ENCODE results near the gene CFAP47. TPM values are rescaled to one million over a fixed set of nuclear protein-coding genes. Genes with fewer than 3 reads are reported as not detected.
A peak's percentile ranks its signal among the peaks of the same experiment; 100 is the strongest.
"Not testable (repeated sequence)": the region's sequence is repeated elsewhere in the genome, so short reads cannot be mapped to it uniquely, and the experiment has no call there.

Gene CFAP47
- polyA plus RNA-seq (2013, experiment 1 of 2): 0.07 TPM
- 0.01 TPM for polyA plus RNA-seq (2013, experiment 2 of 2)

DNA sequence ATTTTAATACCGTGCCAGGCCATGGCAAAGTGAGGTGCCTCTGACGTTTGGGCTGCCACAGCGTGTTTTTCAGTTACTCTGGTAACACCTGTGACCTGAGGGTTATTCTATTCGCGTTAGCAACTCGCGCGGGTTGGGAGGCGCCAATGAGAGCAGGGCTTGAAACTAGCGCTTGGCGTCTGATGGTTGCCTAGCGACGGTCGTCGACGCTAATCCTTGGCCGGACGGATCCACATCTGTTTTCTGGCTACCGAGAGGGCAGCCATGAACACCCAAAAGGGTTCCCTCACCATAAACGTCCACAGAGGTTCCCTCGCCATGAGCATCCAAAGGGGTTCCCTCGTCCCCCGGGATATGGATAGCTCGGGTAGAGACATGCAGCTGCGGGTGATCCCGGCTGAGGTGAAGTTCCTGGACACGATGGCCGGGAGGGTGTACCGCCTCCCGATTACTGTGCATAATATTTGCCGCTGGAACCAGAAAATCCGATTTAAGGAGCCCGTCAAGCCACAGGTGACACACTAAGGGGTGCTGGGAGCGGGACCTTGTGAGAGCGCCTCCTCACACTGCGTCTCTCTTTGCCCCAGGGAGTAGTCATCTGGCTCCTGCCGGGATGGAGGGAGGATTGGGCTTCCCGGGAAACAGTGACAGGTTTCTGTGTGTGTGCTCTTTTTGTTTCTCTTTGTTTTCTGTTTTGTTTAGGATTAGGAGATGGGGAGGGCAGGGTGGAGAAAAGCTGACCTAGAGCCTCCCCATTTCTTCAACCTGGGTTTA, at the start of gene CFAP47:
Gene CFAP47, plus strand, starts transcription at position 199 of the 774 bp plus-strand sequence. Its CDS starts 66 bp downstream, at position 265.
- Histone ChIP-seq H3K4me2 (ENCODE audit: low read length) (peak within 1 kb of the TSS; percentile 54), H3K18ac (ENCODE audit: low read length) (no peak within 1 kb of the TSS), H3K4me3 (ENCODE audit: low read length) (peak within 1 kb of the TSS; percentile 25), H4K8ac (ENCODE audit: low read depth, low read length) (no peak within 1 kb of the TSS), H2AK5ac (ENCODE audit: low read length) (no peak within 1 kb of the TSS), H3K9ac (ENCODE audit: low read length) (no peak within 1 kb of the TSS), H2BK120ac (ENCODE audit: low read depth, low read length) (no peak within 1 kb of the TSS), H2BK5ac (ENCODE audit: low read length) (no peak within 1 kb of the TSS), H4K5ac (ENCODE audit: low read length) (no peak within 1 kb of the TSS), H3K4ac (ENCODE audit: low read depth, low read length) (no peak within 1 kb of the TSS), H3K79me1 (ENCODE audit: low read length) (no peaks in the 10 kb centered on the region), H3K27me3 (ENCODE audit: insufficient read depth, low read length, poor library complexity) (no peaks in the 10 kb centered on the region), H3K4me1 (ENCODE audit: control insufficient read depth, low read depth, low read length) (no peaks in the 10 kb centered on the region), H3K36me3 (ENCODE audit: control insufficient read depth, insufficient read depth, low read length) (no peaks in the 10 kb centered on the region), H3K27ac (ENCODE audit: low read depth, low read length) (no peak within 1 kb of the TSS), H3K56ac (ENCODE audit: low read length) (peak within 1 kb of the TSS; percentile 15), H3K23ac (ENCODE audit: low read length) (no peak within 1 kb of the TSS), H2BK15ac (replicated peaks; ENCODE audit: low read depth) (no peak within 1 kb of the TSS), H3K79me2 (ENCODE audit: control insufficient read depth, insufficient read depth, low read length) (no peaks in the 10 kb centered on the region)
- WGBS (ENCODE audit: extremely low coverage, insufficient coverage, low lambda C conversion rate): no CpG with 5 or more reads among the region's 38 CpGs
- DNase-seq: peak; percentile 80

DNA sequence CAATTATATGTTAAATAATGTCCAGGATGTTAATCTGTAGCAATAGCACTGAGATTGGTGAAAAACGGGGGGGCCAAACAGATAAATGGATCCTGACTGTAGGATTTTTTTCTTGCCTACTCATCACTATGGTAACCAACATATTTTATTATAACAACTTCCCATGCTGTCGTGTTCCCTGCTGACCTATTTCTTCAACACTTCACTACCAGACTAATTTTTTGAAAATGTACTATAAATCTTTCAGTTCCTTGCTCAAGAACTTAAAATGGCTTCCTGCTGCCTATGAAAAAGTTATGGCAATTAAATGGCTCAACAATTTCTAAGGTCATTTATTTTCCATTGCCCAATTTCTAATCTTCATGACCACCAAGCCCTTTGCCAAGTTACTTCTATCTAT, 38.9 kb upstream of the CFAP47 start:
- H3K4me1 ChIP-seq (ENCODE audit: control insufficient read depth, low read depth, low read length): no peaks in the 10 kb centered on the region
- WGBS (ENCODE audit: extremely low coverage, insufficient coverage, low lambda C conversion rate): no CpG with 5 or more reads among the region's 2 CpGs
- no peaks in the 10 kb centered on the region for H3K36me3 ChIP-seq (ENCODE audit: control insufficient read depth, insufficient read depth, low read length)
- no peak overlapping the region for H3K56ac ChIP-seq (ENCODE audit: low read length)
- no peak overlapping the region for H3K18ac ChIP-seq (ENCODE audit: low read length)
- no peak for DNase-seq
- no peak overlapping the region for H4K8ac ChIP-seq (ENCODE audit: low read depth, low read length)
- no peak overlapping the region for H4K5ac ChIP-seq (ENCODE audit: low read length)
- no peak overlapping the region for H3K23ac ChIP-seq (ENCODE audit: low read length)
- no peaks in the 10 kb centered on the region for H3K79me2 ChIP-seq (ENCODE audit: control insufficient read depth, insufficient read depth, low read length)
- H3K27ac ChIP-seq (ENCODE audit: low read depth, low read length): no peak overlapping the region
- H3K4me2 ChIP-seq (ENCODE audit: low read length): no peak overlapping the region
- no peak overlapping the region for H2BK5ac ChIP-seq (ENCODE audit: low read length)
- H2BK15ac ChIP-seq (replicated peaks; ENCODE audit: low read depth): no peak overlapping the region
- no peak overlapping the region for H3K9ac ChIP-seq (ENCODE audit: low read length)
- no peak overlapping the region for H2AK5ac ChIP-seq (ENCODE audit: low read length)
- no peaks in the 10 kb centered on the region for H3K27me3 ChIP-seq (ENCODE audit: insufficient read depth, low read length, poor library complexity)
- no peaks in the 10 kb centered on the region for H3K79me1 ChIP-seq (ENCODE audit: low read length)
- no peak overlapping the region for H3K4me3 ChIP-seq (ENCODE audit: low read length)
- no peak overlapping the region for H2BK120ac ChIP-seq (ENCODE audit: low read depth, low read length)
- H3K4ac ChIP-seq (ENCODE audit: low read depth, low read length): no peak overlapping the region

DNA sequence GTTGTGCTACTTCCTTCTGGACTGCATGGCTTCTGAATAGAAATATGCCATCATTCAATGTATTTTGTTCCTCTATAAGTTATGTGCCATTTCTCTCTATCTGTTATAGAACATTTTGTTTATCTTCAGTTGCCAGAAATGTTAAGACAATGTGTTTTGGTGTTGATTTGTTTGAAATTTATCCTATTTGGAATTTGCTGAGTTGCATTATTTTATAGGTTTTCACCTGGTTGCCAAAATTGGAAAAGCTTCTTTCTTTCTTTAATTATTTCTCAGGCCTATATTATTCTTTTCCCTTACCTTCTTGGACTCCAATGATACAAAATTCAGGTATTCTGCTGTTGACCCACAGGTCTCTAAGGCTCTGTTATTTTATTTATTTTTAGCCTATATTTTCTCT, 33.4 kb upstream of the CFAP47 start:
- Histone ChIP-seq H3K4ac (ENCODE audit: low read depth, low read length) (no peak overlapping the region), H2BK120ac (ENCODE audit: low read depth, low read length) (no peak overlapping the region), H3K4me3 (ENCODE audit: low read length) (no peak overlapping the region), H3K79me2 (ENCODE audit: control insufficient read depth, insufficient read depth, low read length) (no peaks in the 10 kb centered on the region), H2AK5ac (ENCODE audit: low read length) (no peak overlapping the region), H2BK15ac (replicated peaks; ENCODE audit: low read depth) (no peak overlapping the region), H3K18ac (ENCODE audit: low read length) (no peak overlapping the region), H3K79me1 (ENCODE audit: low read length) (no peaks in the 10 kb centered on the region), H3K27me3 (ENCODE audit: insufficient read depth, low read length, poor library complexity) (no peaks in the 10 kb centered on the region), H3K9ac (ENCODE audit: low read length) (no peak overlapping the region), H4K8ac (ENCODE audit: low read depth, low read length) (no peak overlapping the region), H3K56ac (ENCODE audit: low read length) (no peak overlapping the region), H3K36me3 (ENCODE audit: control insufficient read depth, insufficient read depth, low read length) (no peaks in the 10 kb centered on the region), H4K5ac (ENCODE audit: low read length) (no peak overlapping the region), H3K23ac (ENCODE audit: low read length) (no peak overlapping the region), H3K27ac (ENCODE audit: low read depth, low read length) (no peak overlapping the region), H2BK5ac (ENCODE audit: low read length) (no peak overlapping the region), H3K4me2 (ENCODE audit: low read length) (no peak overlapping the region), H3K4me1 (ENCODE audit: control insufficient read depth, low read depth, low read length) (no peaks in the 10 kb centered on the region)
- no peak for DNase-seq

DNA sequence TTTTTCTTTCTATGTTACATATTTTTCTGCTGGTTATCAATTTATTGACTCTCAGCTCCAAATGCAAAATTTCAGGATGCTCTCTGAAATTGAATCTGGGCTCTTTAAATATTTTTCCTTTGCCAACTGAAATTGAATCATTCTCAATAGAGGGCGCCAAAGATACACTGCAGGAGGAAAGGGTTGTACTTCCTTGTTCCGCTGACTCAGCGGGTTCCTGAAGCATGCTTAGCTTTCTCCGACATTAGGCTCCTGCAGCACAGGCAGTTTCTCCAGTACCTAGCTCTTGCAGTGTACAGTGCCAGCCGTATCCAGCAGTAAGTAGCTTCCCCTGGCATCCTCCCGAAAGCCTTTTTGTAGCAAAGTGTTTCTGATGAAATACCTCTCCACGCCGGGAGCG, 28.8 kb upstream of the CFAP47 start:
- no peak overlapping the region for H4K8ac ChIP-seq (ENCODE audit: low read depth, low read length)
- H3K4me2 ChIP-seq (ENCODE audit: low read length): no peak overlapping the region
- no peak overlapping the region for H2BK15ac ChIP-seq (replicated peaks; ENCODE audit: low read depth)
- no peaks in the 10 kb centered on the region for H3K36me3 ChIP-seq (ENCODE audit: control insufficient read depth, insufficient read depth, low read length)
- peak; percentile 75 for DNase-seq
- H3K79me1 ChIP-seq (ENCODE audit: low read length): no peaks in the 10 kb centered on the region
- no peak overlapping the region for H4K5ac ChIP-seq (ENCODE audit: low read length)
- H3K27me3 ChIP-seq (ENCODE audit: insufficient read depth, low read length, poor library complexity): no peaks in the 10 kb centered on the region
- H2AK5ac ChIP-seq (ENCODE audit: low read length): no peak overlapping the region
- no peaks in the 10 kb centered on the region for H3K4me1 ChIP-seq (ENCODE audit: control insufficient read depth, low read depth, low read length)
- H2BK5ac ChIP-seq (ENCODE audit: low read length): no peak overlapping the region
- no peak overlapping the region for H3K4ac ChIP-seq (ENCODE audit: low read depth, low read length)
- H3K79me2 ChIP-seq (ENCODE audit: control insufficient read depth, insufficient read depth, low read length): no peaks in the 10 kb centered on the region
- no CpG with 5 or more reads among the region's 9 CpGs for WGBS (ENCODE audit: extremely low coverage, insufficient coverage, low lambda C conversion rate)
- no peak overlapping the region for H3K4me3 ChIP-seq (ENCODE audit: low read length)
- H3K9ac ChIP-seq (ENCODE audit: low read length): no peak overlapping the region
- H3K27ac ChIP-seq (ENCODE audit: low read depth, low read length): no peak overlapping the region
- no peak overlapping the region for H2BK120ac ChIP-seq (ENCODE audit: low read depth, low read length)
- no peak overlapping the region for H3K56ac ChIP-seq (ENCODE audit: low read length)
- no peak overlapping the region for H3K18ac ChIP-seq (ENCODE audit: low read length)
- H3K23ac ChIP-seq (ENCODE audit: low read length): no peak overlapping the region

DNA sequence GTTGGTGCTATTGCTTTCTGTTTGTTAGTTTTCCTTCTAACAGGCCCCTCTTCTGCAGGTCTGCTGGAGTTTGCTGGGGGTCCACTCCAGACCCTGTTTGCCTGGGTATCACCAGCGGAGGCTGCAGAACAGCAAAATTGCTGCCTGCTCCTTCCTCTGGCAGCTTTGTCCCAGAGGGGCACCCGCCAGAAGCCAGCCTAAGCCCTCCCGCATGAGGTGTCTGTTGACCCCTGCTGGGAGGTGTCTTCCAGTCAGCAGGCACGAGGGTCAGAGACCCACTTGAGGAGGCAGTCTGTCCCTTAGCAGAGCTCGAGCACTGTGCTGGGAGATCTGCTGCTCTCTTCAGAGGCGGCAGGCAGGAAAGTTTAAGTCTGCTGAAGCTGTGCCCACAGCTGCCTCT, 67.3 kb downstream of the CFAP47 start:
- not testable (repeated sequence) for H3K4me1 ChIP-seq (ENCODE audit: control insufficient read depth, low read depth, low read length); H3K36me3 ChIP-seq (ENCODE audit: control insufficient read depth, insufficient read depth, low read length); H3K79me2 ChIP-seq (ENCODE audit: control insufficient read depth, insufficient read depth, low read length); H3K4me3 ChIP-seq (ENCODE audit: low read length); H4K5ac ChIP-seq (ENCODE audit: low read length); H3K23ac ChIP-seq (ENCODE audit: low read length); H3K4me2 ChIP-seq (ENCODE audit: low read length); H4K8ac ChIP-seq (ENCODE audit: low read depth, low read length); H3K27me3 ChIP-seq (ENCODE audit: insufficient read depth, low read length, poor library complexity); H2AK5ac ChIP-seq (ENCODE audit: low read length); H2BK120ac ChIP-seq (ENCODE audit: low read depth, low read length); DNase-seq; H2BK5ac ChIP-seq (ENCODE audit: low read length); H2BK15ac ChIP-seq (replicated peaks; ENCODE audit: low read depth); H3K18ac ChIP-seq (ENCODE audit: low read length); H3K27ac ChIP-seq (ENCODE audit: low read depth, low read length); H3K56ac ChIP-seq (ENCODE audit: low read length); H3K4ac ChIP-seq (ENCODE audit: low read depth, low read length); H3K79me1 ChIP-seq (ENCODE audit: low read length); H3K9ac ChIP-seq (ENCODE audit: low read length)
- WGBS (ENCODE audit: extremely low coverage, insufficient coverage, low lambda C conversion rate): no CpG with 5 or more reads among the region's 6 CpGs

DNA sequence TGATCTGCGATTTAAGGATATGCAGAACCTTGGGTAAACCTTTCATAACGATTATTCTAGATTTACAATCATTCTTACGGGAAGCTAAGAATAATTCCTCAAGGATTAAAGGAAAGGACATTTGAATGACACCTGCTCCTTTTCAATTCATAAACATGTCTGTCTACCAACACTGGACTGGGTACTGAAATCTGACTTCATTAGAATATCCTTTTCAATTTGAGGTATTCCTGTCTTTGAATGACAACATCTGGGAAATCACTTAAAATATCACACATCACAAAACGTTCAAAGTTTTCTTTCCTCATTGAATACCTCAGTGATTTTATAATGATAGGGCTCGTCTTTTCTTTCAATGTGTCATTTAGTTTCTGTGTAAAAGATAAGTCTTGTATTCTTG, 87.7 kb downstream of the CFAP47 start:
- no peak overlapping the region for H4K8ac ChIP-seq (ENCODE audit: low read depth, low read length)
- no CpG with 5 or more reads among the region's 5 CpGs for WGBS (ENCODE audit: extremely low coverage, insufficient coverage, low lambda C conversion rate)

More for the DNA sequence above, 87.7 kb downstream of the CFAP47 start:
- no peak overlapping the region for H4K5ac ChIP-seq (ENCODE audit: low read length)
- no peak overlapping the region for H3K4me2 ChIP-seq (ENCODE audit: low read length)
- DNase-seq: no peak
- H3K4ac ChIP-seq (ENCODE audit: low read depth, low read length): no peak overlapping the region
- no peaks in the 10 kb centered on the region for H3K27me3 ChIP-seq (ENCODE audit: insufficient read depth, low read length, poor library complexity)
- no peaks in the 10 kb centered on the region for H3K4me1 ChIP-seq (ENCODE audit: control insufficient read depth, low read depth, low read length)
- H2BK15ac ChIP-seq (replicated peaks; ENCODE audit: low read depth): no peak overlapping the region
- no peaks in the 10 kb centered on the region for H3K36me3 ChIP-seq (ENCODE audit: control insufficient read depth, insufficient read depth, low read length)
- H2AK5ac ChIP-seq (ENCODE audit: low read length): no peak overlapping the region
- no peaks in the 10 kb centered on the region for H3K79me1 ChIP-seq (ENCODE audit: low read length)
- H3K18ac ChIP-seq (ENCODE audit: low read length): no peak overlapping the region
- no peak overlapping the region for H3K56ac ChIP-seq (ENCODE audit: low read length)
- H3K79me2 ChIP-seq (ENCODE audit: control insufficient read depth, insufficient read depth, low read length): no peaks in the 10 kb centered on the region
- no peak overlapping the region for H3K9ac ChIP-seq (ENCODE audit: low read length)
- no peak overlapping the region for H3K4me3 ChIP-seq (ENCODE audit: low read length)
- H2BK5ac ChIP-seq (ENCODE audit: low read length): no peak overlapping the region
- H3K27ac ChIP-seq (ENCODE audit: low read depth, low read length): no peak overlapping the region
- H2BK120ac ChIP-seq (ENCODE audit: low read depth, low read length): no peak overlapping the region
- no peak overlapping the region for H3K23ac ChIP-seq (ENCODE audit: low read length)
